Measurements from ENCODE around the gene OR2G2. TPM values are rescaled to one million over a fixed set of nuclear protein-coding genes. Genes with fewer than 3 reads are reported as not detected.

Gene OR2G2
- total RNA-seq, 1 experiment from 2014 or later = not detected

- no peak for DNase-seq (ENCODE audit: unreplicated experiment)
- ChIA-PET CTCF (interaction anchor here (0.6 to 1.1 kb wide), 4 partner anchors 42 to 1014 kb away, joined by 3 read pairs; no protein-coding TSS in a partner anchor), POLR2A (no interaction called here)
- no peaks in the 10 kb centered on the region for H3K4me1 Mint-ChIP-seq (ENCODE audit: insufficient read depth, unreplicated experiment)
- intact Hi-C loops (cut with micrococcal nuclease) = no loop called here
- H3K27ac Mint-ChIP-seq (ENCODE audit: low read depth, unreplicated experiment) = no peak overlapping the region
- no peak overlapping the region for H3K4me3 Mint-ChIP-seq (ENCODE audit: unreplicated experiment)
- no peaks in the 10 kb centered on the region for H3K27me3 Mint-ChIP-seq (ENCODE audit: insufficient read depth, unreplicated experiment)
- no peaks in the 10 kb centered on the region for H3K36me3 Mint-ChIP-seq (ENCODE audit: insufficient read depth, unreplicated experiment)
- no TSS peak for BruUV-seq (replicated peaks)
- no peak for TF ChIP-seq CTCF (IDR thresholded peaks at IDR 0.05; ENCODE audit: unreplicated experiment)
- peaks cover 14% of the 10 kb centered on the region for H3K9me3 Mint-ChIP-seq (ENCODE audit: unreplicated experiment)
These were observed 49.9 kb downstream of the OR2G2 start for GRCh38 chr1:247638011-247638410.

GRCh38 chr1:247638781-247639180 is 50.6 kb downstream of the OR2G2 start:
- H3K36me3 Mint-ChIP-seq (ENCODE audit: insufficient read depth, unreplicated experiment) = no peaks in the 10 kb centered on the region
- DNase-seq (ENCODE audit: unreplicated experiment) = no peak
- BruUV-seq (replicated peaks) = no TSS peak
- ChIA-PET CTCF (interaction anchor here (1.0 kb wide), 1 partner anchor 41 kb away, joined by 3 read pairs; no protein-coding TSS in a partner anchor), POLR2A (no interaction called here)
- H3K27ac Mint-ChIP-seq (ENCODE audit: low read depth, unreplicated experiment) = no peak overlapping the region
- H3K9me3 Mint-ChIP-seq (ENCODE audit: unreplicated experiment) = peaks cover 14% of the 10 kb centered on the region
- H3K4me1 Mint-ChIP-seq (ENCODE audit: insufficient read depth, unreplicated experiment) = no peaks in the 10 kb centered on the region
- no peak for TF ChIP-seq CTCF (IDR thresholded peaks at IDR 0.05; ENCODE audit: unreplicated experiment)
- intact Hi-C loops (cut with micrococcal nuclease) = no loop called here
- H3K27me3 Mint-ChIP-seq (ENCODE audit: insufficient read depth, unreplicated experiment) = no peaks in the 10 kb centered on the region
- H3K4me3 Mint-ChIP-seq (ENCODE audit: unreplicated experiment) = no peak overlapping the region

Other genes with a start within 250 kb of the OR2G2 start
- 0.16 and 0.42 TPM in 2 replicates for gene NLRP3, start 172.2 kb upstream of the OR2G2 start, total RNA-seq (2022)
- gene OR2B11, start 130.3 kb upstream of the OR2G2 start, total RNA-seq (2022) = not detected in 2 replicates
- gene OR2C3, start 51.9 kb upstream of the OR2G2 start, total RNA-seq (2022) = not detected in 2 replicates
- not detected in 2 replicates for gene GCSAML, start 39.2 kb upstream of the OR2G2 start, total RNA-seq (2022)
- gene OR2G3, start 17.2 kb downstream of the OR2G2 start, total RNA-seq (2022) = not detected in 2 replicates
- not detected in 2 replicates for gene OR13G1, start 91.4 kb downstream of the OR2G2 start, total RNA-seq (2022)
- not detected in 2 replicates for gene OR6F1, start 128.3 kb downstream of the OR2G2 start, total RNA-seq (2022)
- gene OR14K1, start 150.3 kb downstream of the OR2G2 start, total RNA-seq (2022) = not detected in 2 replicates
- gene OR14A2, start 159.8 kb downstream of the OR2G2 start, total RNA-seq (2022) = not detected in 2 replicates
- not detected in 2 replicates for gene OR1C1, start 172.2 kb downstream of the OR2G2 start, total RNA-seq (2022)
- gene OR14A16, start 235.8 kb downstream of the OR2G2 start, total RNA-seq (2022) = not detected in 2 replicates